ENCODE results near the gene PRPS1.
"Not testable (repeated sequence)": the region's sequence is repeated elsewhere in the genome, so short reads cannot be mapped to it uniquely, and the experiment has no call there.

PRPS1 gene

DNA sequence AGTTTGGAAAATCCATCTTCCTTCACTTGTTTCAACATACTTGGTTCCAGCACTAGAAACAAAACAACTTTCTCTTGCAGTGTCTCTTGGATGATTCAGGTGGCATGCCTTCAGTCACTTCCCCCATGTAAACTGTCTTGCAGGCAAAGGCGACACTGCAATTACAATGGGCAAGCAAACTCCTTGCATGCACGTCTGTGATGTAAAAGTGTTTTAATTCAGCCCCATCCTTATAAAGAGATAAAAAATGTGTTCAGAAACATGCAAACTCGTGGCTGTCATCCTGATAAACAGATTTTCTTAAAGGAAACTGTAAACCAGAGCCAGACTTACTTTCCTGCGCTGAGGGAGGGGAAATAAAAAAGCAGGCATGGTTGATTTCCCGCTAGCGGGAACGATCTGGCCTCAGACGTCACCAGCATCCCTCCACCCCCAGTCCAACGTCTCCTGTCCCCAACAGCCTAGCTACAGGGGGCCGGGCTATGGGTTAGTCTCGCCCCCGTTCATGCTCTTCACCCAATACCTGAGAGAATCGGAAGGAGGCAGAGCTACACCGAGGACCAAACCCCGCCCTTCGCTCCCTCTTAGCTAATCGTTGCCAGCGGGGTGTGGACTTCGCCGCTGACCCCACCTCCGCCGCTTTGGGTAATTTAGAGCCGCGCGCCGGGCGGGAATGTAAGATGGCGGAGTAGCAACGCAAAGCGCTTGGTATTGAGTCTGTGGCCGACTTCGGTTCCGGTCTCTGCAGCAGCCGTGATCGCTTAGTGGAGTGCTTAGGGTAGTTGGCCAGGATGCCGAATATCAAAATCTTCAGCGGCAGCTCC, at the start of gene PRPS1:
Gene PRPS1, plus strand, starts transcription at position 673 of the 824 bp plus-strand sequence. Its CDS starts 119 bp downstream, at position 792.
- peak; percentile 98 for DNase-seq

DNA sequence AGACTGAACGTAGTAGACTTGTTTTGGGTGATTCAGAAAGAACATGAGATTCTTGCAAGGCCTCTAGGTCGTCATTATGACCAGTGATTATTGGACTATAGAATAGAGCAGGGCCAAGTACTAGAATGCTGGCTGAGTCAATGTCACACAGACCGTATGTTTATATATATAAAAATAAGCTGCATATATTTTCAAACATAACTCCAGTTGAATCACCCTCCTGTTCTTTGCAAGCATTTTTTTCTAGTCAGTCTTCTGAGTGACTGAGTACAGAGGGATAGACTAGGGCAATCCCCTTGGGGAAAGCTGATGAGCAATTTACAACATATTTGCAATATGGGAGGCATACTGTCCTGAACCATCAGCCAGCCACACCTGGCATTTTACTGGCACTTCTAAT, 48.4 kb upstream of the PRPS1 start:
- no peak for DNase-seq

DNA sequence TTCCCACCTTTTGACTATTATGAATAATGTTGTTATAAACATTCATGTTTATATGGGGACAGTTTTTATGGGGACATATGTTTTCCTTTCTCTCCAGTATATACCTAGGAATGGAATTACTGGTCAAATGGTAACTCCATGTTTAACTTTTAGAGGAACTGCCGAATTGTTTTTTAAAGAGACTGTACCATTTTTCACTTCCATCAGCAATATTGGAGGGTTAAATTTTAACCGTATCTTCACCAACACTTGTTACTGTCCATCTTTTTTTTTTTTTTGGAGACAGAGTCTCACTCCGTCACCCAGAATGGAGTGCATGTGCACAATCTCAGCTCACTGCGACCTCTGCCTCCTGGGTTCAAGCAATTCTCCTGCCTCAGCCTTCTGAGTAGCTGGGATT, 46.4 kb upstream of the PRPS1 start:
- DNase-seq: no peak

DNA sequence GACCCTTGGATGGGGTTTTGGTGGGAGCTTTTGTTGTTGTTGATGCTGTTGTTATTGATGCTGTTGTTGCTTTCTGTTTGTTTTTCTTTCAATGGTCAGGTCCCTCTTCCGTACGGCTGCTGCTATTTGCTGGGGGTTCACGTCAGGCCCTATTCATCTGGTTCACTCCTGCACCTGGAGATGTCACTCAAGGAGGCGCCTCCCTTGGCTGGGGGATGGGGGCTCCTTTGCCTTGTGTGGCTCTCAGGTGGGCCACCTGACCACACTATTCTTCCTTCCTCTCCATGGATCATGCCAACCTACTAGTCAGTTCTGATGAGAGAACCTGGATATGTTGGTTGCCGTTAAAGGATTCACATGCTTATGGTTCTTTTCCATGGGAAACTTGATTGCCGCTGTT, 39.1 kb upstream of the PRPS1 start:
- DNase-seq: no peak

DNA sequence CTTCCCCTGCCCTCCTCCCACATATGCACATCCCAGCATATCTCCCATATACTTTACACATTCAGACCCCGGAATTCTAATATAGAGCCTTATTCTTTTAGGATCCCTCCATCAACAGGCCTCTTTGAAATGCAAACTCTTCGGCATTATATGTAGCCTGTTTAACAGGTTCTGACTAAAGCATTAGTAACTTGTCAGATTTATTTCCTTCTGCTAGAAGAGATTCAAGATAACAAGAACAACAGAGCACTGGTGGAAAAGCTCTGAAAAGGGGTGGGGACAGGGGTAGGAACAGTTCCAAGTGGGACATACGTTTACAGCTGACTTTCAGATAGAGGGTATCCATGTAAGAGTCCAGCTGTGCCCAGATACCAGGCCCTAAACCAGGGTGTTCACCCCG, 31.7 kb upstream of the PRPS1 start:
- no peak for DNase-seq

DNA sequence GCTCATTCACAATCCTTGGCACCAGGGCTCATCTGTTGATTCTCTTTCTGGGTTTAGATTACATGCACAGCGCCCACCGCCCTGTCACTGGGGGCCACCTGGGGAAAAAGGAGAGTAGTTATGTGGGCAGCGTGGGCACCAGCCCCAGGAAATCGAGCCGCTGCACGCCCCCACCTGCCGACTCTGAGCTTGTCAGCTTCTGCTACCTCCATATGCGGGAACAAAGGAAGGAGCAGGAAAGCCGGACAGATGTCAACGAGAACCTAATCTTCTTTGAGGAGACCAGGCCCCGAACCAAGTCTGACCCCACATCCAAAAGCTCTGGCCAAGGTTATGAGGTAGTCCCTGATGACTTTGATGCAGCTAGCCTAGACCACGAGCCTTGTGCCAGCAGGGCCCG, 31.0 kb upstream of the PRPS1 start:
- DNase-seq: no peak

DNA sequence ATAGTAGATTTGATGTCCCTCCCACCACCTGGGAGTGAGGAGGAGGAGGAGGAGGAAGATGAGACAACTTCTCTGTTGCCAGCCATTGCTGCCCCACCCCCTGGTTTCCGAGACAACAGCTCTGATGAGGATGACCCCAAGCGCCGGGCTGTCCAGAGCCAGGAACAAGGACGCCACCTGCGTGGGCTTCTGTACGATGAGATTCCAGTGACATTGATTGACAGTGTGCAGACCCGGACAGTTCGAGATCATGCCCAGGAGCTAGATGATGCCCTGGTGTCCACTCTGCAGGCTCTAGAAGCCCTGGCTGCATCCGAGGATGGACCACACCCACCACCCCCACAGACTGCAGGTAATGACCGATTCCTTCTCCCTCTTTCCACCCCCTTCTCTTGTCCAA, 30.5 kb upstream of the PRPS1 start:
- no peak for DNase-seq

DNA sequence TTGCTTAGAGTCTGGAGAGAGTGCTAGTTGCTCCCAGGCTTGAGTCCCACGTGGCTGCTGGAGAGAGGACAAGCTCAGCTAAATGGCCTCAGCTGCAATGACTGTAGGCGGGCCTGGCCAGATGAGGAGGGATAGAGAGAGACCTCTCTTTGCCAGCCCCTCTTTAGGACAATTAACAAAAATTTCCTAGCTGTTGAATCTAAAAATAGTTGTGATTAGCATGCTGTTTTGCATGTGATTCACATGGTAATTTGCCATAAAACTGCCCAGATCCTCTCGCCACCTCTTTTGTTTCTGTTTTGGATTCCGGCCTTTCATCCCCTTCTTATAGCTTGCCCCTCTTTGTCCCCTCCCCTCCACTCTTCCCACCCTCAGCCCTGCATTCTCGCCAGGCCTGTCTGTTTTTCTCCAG, 28.9 kb upstream of the PRPS1 start:
- DNase-seq: no peak

DNA sequence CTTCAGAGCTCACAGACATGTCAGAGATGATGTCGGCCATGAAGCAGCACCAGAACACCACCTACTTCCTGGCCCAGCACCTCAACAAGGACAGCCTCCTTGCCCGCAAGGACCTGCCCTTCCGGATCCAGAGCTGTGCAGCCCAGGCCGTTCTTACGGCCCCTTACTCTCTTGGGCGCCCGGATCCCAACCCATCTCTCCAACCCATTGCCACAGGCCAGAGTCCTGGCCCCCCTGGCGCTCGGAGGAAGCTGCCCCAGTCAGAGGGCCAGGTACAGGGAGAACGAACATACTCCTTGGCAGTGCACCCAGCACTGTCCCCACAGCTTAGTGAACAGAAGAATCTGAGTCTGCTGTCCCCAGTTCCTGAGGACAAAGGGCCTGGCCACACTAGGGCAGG, 27.9 kb upstream of the PRPS1 start:
- DNase-seq: no peak

DNA sequence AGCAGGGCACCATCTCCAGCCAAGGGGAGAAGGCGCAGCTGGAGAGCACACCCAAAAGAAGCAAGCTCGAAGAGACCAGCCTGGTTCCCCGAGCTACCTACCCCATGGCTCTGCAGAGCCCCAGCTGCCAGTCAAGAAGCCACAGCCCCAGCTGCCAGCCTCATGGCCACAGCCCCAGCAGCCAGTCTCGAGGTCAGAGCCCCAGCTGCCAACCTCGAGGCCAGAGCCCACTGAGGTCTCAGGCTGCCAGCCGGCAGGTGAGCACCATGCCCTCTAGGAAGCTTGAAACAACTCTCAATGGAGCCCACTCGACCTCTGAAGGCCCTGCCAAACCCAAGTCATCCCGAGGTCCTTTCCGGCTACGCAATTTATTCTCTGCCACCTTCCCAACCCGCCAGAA, 27.0 kb upstream of the PRPS1 start:
- no peak for DNase-seq

DNA sequence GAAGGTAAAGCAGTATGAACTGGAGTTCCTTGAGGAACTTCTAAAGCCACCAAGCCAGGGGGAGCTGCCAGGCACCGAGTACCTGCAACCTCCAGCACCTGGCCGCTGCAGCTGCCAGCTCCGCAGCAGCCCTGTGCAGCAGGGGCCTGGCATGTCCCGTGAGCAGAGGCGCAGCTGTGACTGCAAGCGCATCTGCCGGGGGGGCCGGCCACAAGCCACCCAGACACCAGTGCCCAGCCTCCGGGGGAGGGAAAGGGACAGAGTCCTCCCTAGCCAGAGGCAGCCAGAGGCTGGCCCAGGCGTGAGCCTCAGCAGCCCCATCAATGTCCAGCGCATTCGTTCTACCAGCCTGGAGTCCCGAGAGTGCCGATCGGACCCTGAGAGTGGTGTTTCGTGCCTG, 26.6 kb upstream of the PRPS1 start:
- no peak for DNase-seq

DNA sequence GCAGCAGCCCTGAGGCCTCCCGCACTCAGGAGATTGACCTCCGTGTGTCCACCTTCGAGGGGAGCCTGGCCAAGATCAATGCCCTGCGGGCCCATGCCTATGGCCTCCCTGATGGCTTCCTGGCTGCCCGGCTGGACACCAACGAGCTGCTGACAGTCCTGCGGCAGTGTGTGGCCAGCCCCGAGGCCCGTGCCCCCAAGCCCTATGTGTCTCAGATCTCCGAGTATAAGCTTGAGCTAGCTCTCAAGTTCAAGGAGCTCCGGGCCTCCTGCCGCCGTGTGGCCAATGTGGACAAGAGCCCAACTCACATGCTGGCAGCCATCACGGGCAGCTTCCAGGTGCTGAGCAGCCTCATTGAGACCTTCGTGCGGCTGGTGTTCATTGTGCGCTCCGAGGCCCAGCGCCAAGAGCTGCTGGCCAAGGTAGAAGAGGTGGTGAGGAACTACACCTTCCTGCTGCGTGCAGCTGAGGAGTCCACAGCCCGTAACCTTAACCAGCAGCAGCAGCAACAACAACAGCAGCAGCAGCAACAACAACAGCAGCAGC, 25.5 kb upstream of the PRPS1 start:
- DNase-seq: no peak

DNA sequence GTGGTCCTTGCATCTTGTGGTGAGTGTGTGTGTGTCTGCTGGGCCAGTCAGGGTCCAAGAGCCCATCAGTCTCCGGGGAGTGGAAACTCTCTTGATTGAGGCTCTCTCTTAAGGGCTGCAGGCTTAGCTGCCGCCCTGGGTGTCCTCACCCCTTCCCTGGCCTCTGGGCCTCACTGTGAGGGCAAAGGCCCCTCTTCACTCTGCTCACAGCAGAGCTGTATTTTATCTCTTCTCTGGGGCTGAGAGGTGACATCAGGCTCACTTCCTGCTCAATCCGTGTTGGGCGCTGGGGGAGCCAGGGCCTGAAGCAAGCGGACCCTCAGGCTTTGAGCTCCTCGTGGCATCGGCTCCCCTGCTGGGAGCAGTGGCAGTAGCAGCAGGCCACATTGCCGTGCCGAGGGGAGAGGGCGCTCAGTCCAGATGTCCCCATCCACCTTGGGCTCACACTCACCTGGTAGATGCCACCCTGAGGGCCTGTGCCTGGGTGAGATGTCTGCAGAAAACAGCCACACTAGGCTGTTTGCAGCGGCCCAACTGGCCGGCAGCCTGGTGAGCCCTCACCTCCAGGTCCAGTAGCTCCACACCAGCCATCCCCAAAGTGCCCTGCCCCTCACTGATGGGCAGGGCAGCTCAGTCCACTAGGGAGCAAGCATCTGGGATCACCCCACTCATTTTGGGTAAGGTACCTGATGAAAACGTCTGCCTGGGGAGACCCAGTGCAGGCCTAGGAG, 24.7 kb upstream of the PRPS1 start:
- DNase-seq: no peak

DNA sequence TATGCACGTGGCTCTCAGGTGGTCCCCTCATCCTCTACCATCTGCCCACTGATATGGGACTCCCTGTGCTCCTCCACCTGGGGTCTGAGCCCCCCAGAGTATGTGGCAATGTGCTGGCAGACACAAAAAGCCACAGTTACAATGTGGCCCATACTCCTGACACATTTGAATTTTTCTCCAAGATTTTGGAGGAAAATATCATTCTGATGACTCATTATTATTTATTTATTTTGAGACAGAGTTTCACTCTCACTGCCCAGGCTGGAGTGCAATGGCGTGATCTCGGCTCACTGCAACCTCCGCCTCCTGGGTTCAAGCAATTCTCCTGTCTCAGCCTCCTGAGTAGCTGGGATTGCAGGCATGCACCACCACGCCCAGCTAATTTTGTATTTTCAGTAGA, 19.2 kb upstream of the PRPS1 start:
- not testable (repeated sequence) for DNase-seq

DNA sequence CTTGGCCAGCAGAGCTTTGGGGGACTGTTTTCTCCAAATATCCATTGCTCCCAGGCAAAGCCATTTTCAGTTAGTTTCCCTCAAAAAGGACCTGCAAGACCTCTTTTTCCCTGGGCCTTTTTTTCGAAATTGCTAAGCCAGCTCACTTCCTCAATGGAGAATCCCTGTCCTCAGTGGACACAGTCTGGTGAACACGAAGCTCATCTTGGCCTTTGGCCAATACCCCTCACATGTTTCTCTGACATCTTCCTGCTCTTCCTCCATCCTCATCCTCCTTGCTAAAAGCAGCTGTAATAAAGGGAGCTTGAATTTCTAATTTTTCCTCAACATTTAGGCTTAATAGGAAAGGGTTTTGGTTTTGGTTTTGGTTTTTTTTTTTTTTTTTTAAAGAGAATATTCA, 17.6 kb upstream of the PRPS1 start:
- DNase-seq: no peak

DNA sequence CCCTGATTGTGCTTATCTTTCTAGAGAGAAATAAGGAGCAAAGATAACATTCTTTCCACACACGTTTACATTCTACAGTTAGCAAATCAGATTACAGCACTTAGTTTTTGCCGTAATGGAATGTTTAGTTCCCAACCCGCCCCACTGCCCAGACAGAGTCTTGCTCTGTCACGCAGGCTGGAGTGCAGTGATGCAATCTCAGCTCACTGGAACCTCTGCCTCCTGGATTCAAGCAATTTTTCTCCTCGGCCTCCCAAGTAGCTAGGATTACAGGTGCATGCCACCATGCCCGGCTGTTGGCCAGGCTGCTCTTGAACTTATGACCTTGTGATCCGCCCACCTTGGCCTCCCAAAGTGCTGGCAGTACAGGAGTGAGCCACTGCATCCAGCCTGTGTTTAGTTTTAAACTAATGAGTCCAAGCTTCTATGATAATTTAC, 8.4 kb upstream of the PRPS1 start:
- DNase-seq: no peak

DNA sequence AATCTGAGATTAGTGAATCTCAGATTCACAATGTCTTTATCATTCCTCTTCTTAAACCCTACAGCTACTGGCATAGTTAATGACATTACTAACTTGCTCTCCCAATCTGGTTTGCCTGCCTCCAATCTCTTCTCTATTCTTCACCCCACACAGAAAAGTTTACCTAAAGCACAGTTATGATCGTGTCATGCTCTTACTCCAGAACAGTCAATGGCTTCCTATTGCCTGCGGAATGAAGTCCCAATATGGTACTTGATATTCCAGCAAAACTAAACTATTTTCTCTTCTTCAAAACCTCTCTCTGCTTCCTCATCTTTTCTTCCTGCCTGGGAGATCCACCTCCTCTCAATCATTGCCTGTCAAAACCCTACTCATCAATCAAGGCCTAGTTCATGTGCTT, 3.4 kb upstream of the PRPS1 start:
- DNase-seq: no peak

DNA sequence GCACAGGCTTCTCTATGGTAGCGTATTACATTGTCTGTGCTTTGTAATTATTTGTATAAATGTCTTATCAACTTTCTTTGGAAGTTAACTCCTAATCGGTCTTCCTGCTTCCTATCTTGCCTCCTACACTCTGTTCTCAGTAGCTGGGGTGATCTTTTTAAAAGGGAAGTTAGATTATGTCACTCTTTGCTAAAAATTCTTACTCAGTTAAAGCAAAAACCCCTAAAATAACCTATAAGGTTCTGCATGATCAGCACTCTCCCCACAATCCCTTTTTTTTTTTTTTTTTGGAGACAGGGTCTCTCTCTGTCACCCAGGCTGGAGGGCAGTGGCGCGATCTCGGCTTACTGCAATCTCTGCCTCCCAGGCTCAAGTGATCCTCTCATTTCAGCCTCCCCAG, 2.6 kb upstream of the PRPS1 start:
- peak; percentile 25 for DNase-seq

DNA sequence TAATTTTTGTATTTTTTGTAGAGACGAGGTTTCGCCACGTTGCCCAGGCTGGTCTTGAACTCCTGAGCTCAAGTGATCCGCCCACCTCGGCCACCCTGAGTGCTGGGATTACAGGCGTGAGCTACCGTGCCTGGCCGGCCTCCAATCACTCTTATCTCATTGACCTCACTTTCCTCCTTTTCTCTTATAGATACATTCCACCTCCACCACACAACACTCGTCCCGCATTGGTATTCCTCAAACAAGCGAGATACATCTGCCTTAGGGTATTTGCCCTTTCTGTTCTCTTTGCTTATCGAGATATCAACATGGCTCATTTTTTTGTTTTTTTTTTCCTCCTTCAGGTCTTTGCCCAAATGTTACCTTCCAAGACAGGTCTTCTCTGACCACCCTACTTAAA, 1.8 kb upstream of the PRPS1 start:
- peak; percentile 13 for DNase-seq

DNA sequence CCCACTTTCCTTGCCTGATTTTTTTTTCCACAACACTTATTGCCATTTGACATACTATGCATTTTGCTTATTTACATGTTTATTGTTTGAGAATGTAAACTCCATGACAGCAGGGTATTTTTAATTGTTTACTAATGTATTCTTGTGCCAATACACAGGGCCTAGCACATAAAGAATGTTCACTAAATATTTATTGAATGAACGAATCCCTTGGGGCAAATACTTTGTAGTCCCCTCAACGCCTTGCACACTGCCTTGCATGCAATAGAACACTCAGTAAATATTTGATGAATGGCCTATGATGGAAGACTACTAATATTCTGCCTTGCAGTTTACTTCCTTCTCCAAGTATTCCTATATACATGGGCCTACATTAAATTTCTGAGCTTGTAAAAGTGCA, 1.4 kb upstream of the PRPS1 start:
- no peak for DNase-seq

DNA sequence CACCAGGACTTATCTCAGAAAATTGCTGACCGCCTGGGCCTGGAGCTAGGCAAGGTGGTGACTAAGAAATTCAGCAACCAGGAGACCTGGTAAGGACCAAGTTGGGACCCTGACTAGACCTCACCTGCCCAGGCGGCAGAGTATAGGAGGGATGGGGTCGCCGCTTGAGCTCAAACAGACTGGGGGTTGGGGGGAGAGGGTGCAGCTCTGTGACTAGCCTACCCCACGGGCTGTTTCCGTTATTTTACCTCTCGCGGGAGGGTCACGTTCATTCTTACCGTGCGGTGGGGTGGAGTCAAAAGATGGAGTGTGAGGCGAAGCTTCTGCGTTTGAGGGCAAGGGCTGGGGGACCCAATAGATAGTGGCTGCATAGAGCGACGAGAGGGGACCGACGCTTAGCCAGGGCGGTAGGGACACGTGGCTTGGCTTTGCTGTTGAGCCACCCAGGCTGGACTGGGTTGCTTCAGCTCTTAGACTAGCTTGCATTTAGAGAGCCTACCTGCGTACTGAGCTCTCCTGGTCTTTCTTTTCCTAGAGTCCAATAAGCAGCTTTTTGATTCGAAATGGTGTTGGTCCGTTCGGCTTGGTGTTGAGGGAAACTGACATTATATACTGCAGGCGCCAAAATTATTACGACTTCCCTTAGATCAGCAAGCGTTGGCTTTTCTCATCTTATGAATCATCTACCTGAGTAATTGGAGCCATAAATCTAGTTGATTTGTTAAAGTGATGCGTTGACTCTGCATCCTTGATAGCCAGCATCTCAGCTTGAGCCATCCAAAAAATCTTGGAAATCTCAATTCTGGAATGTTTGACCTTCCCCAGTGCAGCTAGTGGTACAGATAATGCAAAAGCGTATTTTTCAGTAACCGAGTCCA, 591 bp downstream of the PRPS1 start:
- peak; percentile 77 for DNase-seq

DNA sequence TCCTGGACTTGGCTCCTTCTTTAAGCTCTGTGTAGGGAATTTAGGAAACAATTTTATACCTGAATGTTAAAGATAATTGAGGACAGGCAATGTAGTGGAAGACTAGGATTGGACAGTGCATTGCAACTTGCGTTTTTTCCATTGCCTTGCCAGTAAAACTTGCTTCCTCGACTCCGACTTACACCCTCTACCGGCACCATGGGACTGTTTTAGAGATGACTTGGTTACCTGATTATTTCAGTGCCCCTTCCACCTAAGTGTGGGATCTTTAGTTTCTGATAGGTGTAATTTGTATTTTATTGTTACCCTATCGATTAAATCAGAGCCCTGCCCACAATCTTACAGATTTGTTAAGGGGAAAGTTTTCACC, 1.2 kb downstream of the PRPS1 start:
- DNase-seq: peak; percentile 58

DNA sequence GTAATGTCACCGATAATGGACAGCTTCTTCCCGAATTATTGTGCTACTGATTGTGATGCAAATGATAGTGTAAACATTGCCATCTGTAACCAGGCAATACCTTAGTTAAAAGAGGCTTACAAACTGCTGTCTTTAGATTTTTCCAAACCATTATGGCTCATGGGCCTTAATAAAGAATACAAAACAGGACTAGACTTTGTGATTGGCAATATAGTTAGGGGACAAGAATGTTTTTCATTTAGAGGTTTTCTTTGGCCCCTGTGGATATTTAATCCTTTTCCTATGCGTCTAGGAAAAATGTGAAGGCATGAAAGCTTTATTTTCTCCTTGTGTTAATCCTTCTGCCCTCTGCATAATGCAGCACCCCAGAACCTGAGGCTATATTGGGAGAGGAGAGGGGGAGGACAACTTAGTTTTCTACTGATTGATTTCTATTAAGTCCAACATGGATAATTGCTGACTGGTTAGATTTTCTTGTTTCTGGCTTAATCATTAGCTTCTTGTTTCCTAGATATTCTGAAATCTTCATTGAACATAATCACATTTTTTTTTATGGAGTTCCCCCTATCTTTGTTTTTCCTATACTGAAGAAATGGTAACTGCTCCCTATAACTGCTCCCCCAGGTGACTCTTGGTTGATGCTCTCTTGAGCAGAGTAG, 1.9 kb downstream of the PRPS1 start:
- no peak for DNase-seq
